GM12872 (cell line): ENCODE measurements around the gene MRPS5.

Experiments used
- CTCF ChIP-seq: IDR thresholded peaks from 3 replicates; pipeline ENCODE4 v1.5.1; 2011; ENCODE audit warnings: low read depth, mild to moderate bottlenecking, low read length, moderate library complexity; ENCODE audit not compliant: insufficient read depth

The MRPS5 gene

GRCh38 chr2:95158441-95158840, 36.8 kb upstream of the MRPS5 start:
- TF ChIP-seq CTCF, result no peak

GRCh38 chr2:95149397-95149984, 27.9 kb upstream of the MRPS5 start:
- TF ChIP-seq CTCF, result no peak

GRCh38 chr2:95143838-95144237, 22.2 kb upstream of the MRPS5 start:
- TF ChIP-seq CTCF, result no peak

- TF ChIP-seq CTCF, result no peak
These were observed 17.1 kb upstream of the MRPS5 start for GRCh38 chr2:95138702-95139101.

- no peak for TF ChIP-seq CTCF
These were observed 566 bp upstream of the MRPS5 start for GRCh38 chr2:95122197-95122551.

GRCh38 chr2:95121093-95121406, 558 bp downstream of the MRPS5 start:
- TF ChIP-seq CTCF, result no peak

GRCh38 chr2:95115418-95115817, 6.2 kb downstream of the MRPS5 start:
- TF ChIP-seq CTCF, result peak; percentile 85

GRCh38 chr2:95113464-95113863, 8.1 kb downstream of the MRPS5 start:
- TF ChIP-seq CTCF, result no peak
